Endothelial cell of umbilical vein (primary cell): ENCODE data around the gene SVIL. TPM values are rescaled to one million over a fixed set of nuclear protein-coding genes. Genes with fewer than 3 reads are reported as not detected.
"Not testable (repeated sequence)": the region's sequence is repeated elsewhere in the genome, so short reads cannot be mapped to it uniquely, and the experiment has no call there.

Source experiments
- BruUV-seq: library from RNA; stranded (reverse); fragments of 400-500 nt; replicated peaks from 2 replicates; lab custom pipeline; 2021; lab: Mats Ljungman, UMichigan
- CTCF ChIA-PET: fragments of 300-600, 350-600 bp; sonication (Branson Sonifier 250); formaldehyde crosslinking; loops from one replicate; lab custom pipeline; 2021; ENCODE audit warnings: antibody characterized with exemption, inconsistent platforms; lab: Charles Lee
- POLR2A ChIA-PET: fragments of 300-600, 350-600 bp; sonication (Branson Sonifier 250); formaldehyde crosslinking; loops from one replicate; lab custom pipeline; 2021; ENCODE audit warnings: antibody characterized with exemption, inconsistent platforms; lab: Charles Lee
- DNase-seq: peaks from one replicate; pipeline ENCODE4 v3.0.0-alpha.2; 2011; ENCODE audit warnings: low read depth, low spot score
- FAIRE-seq: peaks from 2 replicates; lab custom pipeline; 2011; peaks lifted over from hg19 to GRCh38; lab: Jason Lieb, UNC
- H2AFZ ChIP-seq: 2 replicates; pipeline ENCODE4 v1.6.0; 2012; ENCODE audit warnings: low read depth, low read length, control low read depth, inconsistent platforms
- H3K27ac ChIP-seq: 2 replicates; pipeline ENCODE4 v1.5.1; 2011; ENCODE audit warnings: low read depth, mild to moderate bottlenecking, control low read depth, low read length, moderate library complexity; ENCODE audit not compliant: insufficient read depth
- H3K27me3 ChIP-seq, 2 experiments: 2 replicates each; pipeline versions ENCODE4 v1.6.0 to v1.6.1; 2011; ENCODE audit warnings: low read length in 2 of 2, mixed read lengths in 1 of 2; ENCODE audit not compliant: control insufficient read depth in 2 of 2, insufficient read depth in 2 of 2
- H3K36me3 ChIP-seq, 2 experiments: 2 replicates in 1 of 2; 3 replicates in 1 of 2; pipeline ENCODE4 v1.5.1; 2011; ENCODE audit warnings: low read length in 2 of 2, mild to moderate bottlenecking in 1 of 2, moderate library complexity in 1 of 2; ENCODE audit not compliant: control insufficient read depth in 2 of 2, insufficient read depth in 2 of 2; ENCODE audit errors: extremely low read depth in 1 of 2
- H3K4me1 ChIP-seq: 3 replicates; pipeline ENCODE4 v1.5.1; 2011; ENCODE audit warnings: mild to moderate bottlenecking, low read length; ENCODE audit not compliant: control insufficient read depth, insufficient read depth; ENCODE audit errors: extremely low read depth
- H3K4me2 ChIP-seq: 2 replicates; pipeline ENCODE4 v1.6.1; 2011; ENCODE audit warnings: low read length, control low read depth, mixed read lengths; ENCODE audit not compliant: insufficient read depth
- H3K4me3 ChIP-seq, 3 experiments: fragments of 200-600 bp in 1 of 3; sonication (generic), shearing (Covaris generic) in 1 of 3; replicated peaks in 1 of 3; 2 replicates each; pipeline ENCODE4 v1.5.1; 2011 to 2016; ENCODE audit warnings: control low read depth in 3 of 3, low read length in 3 of 3, mild to moderate bottlenecking in 2 of 3, inconsistent platforms in 1 of 3, low read depth in 1 of 3, moderate library complexity in 1 of 3; ENCODE audit not compliant: insufficient read depth in 1 of 3
- H3K79me2 ChIP-seq: 2 replicates; pipeline ENCODE4 v1.6.0; 2012; ENCODE audit warnings: low read length, inconsistent platforms; ENCODE audit not compliant: control insufficient read depth, insufficient read depth
- H3K9ac ChIP-seq: replicated peaks from 2 replicates; pipeline ENCODE3; 2011; ENCODE audit warnings: low read length, control low read depth; ENCODE audit not compliant: insufficient read depth; ENCODE audit errors: extremely low read depth
- H3K9me1 ChIP-seq: replicated peaks from 3 replicates; pipeline ENCODE4 v1.6.0; 2011; ENCODE audit warnings: mild to moderate bottlenecking, low read length; ENCODE audit not compliant: control insufficient read depth, insufficient read depth; ENCODE audit errors: extremely low read depth
- H3K9me3 ChIP-seq: replicated peaks from 2 replicates; pipeline ENCODE4 v1.5.1; 2012; ENCODE audit warnings: low read length, inconsistent platforms; ENCODE audit not compliant: control insufficient read depth, insufficient read depth
- H4K20me1 ChIP-seq: replicated peaks from 2 replicates; pipeline ENCODE3; 2011; ENCODE audit warnings: mild to moderate bottlenecking, low read length; ENCODE audit not compliant: control insufficient read depth, insufficient read depth; ENCODE audit errors: extremely low read depth
- EZH2 ChIP-seq: IDR thresholded peaks from 2 replicates; pipeline ENCODE4 v1.6.1; 2012; ENCODE audit warnings: borderline replicate concordance, low read depth, mild to moderate bottlenecking, moderate library complexity, low read length, inconsistent platforms; ENCODE audit not compliant: severe bottlenecking
- FOS ChIP-seq: IDR thresholded peaks from 2 replicates; pipeline ENCODE4 v1.6.1; 2011; ENCODE audit warnings: mild to moderate bottlenecking, low read length, moderate library complexity, borderline replicate concordance; ENCODE audit not compliant: insufficient read depth
- GATA2 ChIP-seq: IDR thresholded peaks from 2 replicates; pipeline ENCODE4 v1.7.0; 2011; ENCODE audit warnings: low read depth, mild to moderate bottlenecking, moderate library complexity, mixed read lengths, low read length; ENCODE audit not compliant: insufficient read length, insufficient read depth
- JUN ChIP-seq: IDR thresholded peaks from 2 replicates; pipeline ENCODE4 v1.6.1; 2011; ENCODE audit warnings: borderline replicate concordance, low read depth; ENCODE audit not compliant: insufficient read length, insufficient read depth
- MYC ChIP-seq: IDR thresholded peaks from one replicate; pipeline ENCODE4 v1.6.1; 2011; ENCODE audit warnings: mild to moderate bottlenecking, low read depth, low read length
- POLR2A ChIP-seq: IDR thresholded peaks from 2 replicates; pipeline ENCODE4 v1.6.1; 2012; ENCODE audit warnings: low read depth, mild to moderate bottlenecking, control low read depth, low read length
- POLR2AphosphoS5 ChIP-seq: IDR thresholded peaks from 2 replicates; pipeline ENCODE4 v1.6.1; 2012; ENCODE audit warnings: low read depth, mild to moderate bottlenecking, control low read depth, low read length, moderate library complexity; ENCODE audit not compliant: insufficient read depth
- dilution Hi-C: fragments of 300-500 bp; cut with MboI; formaldehyde crosslinking; loops from one replicate; pipeline ENCODE4 v1.15.0; 2019; ENCODE audit warnings: low sequenced_read_pairs; ENCODE audit not compliant: extremely low pct_ligation_motif_present
- intact Hi-C: fragments of 100-400 bp; cut with micrococcal nuclease; formaldehyde crosslinking; loops from one replicate; pipeline ENCODE4 v1.10.0; 2022
- polyA plus RNA-seq, 4 experiments: library from polyadenylated mRNA; depleted of rRNA in 3 of 4; stranded (reverse) in 3 of 4; unstranded in 1 of 4; fragments of >200 nt; gene quantifications; 2 replicates each; pipeline versions ENCODE4 v1.2.1 to v1.2.3, GENCODE V29; 2011 to 2012; ENCODE audit warnings: missing spikeins in 1 of 4
- total RNA-seq: library from RNA; stranded (reverse); gene quantifications from 2 replicates; pipeline ENCODE4 v1.2.3, GENCODE V29; 2021
- TF ChIP-seq, protein P1 (sequence below), 2 donors: IDR thresholded peaks; 1 replicate in 1 of 2; 2 replicates in 1 of 2; pipeline ENCODE4 v1.5.1; 2011; ENCODE audit warnings: low read length in 2 of 2, mild to moderate bottlenecking in 2 of 2, moderate library complexity in 2 of 2, control low read depth in 1 of 2, inconsistent platforms in 1 of 2, low read depth in 1 of 2; ENCODE audit not compliant: insufficient read depth in 1 of 2; ENCODE audit errors: extremely low read depth in 1 of 2
- TF ChIP-seq, protein P2 (sequence below): IDR thresholded peaks from 2 replicates; pipeline ENCODE4 v1.6.1; 2011; ENCODE audit not compliant: insufficient read depth, insufficient read length

SVIL gene
- total and polyA plus RNA-seq, 2 donors (not counting 3 experiments of a cell fraction or from before 2014, with no cell fraction given): 22.6 to 70.7 TPM

GRCh38 chr10:29563420-29564035 is 71.2 kb downstream of the SVIL start:
- ChIA-PET CTCF (no interaction called here), POLR2A (no interaction called here)
- H3K9me3 ChIP-seq: no peaks in the 10 kb centered on the region
- no peaks in the 10 kb centered on the region for H3K4me1 ChIP-seq
- DNase-seq (no peak), FAIRE-seq (no peak)
- no peaks in the 10 kb centered on the region for H3K27me3 ChIP-seq
- peaks cover 0 to 6% of the 10 kb centered on the region in 2 experiments for H3K36me3 ChIP-seq
- H3K9ac ChIP-seq: no peak overlapping the region
- dilution Hi-C loops (no loop called here), intact Hi-C loops (no loop called here)
- TF ChIP-seq, protein P1, sequence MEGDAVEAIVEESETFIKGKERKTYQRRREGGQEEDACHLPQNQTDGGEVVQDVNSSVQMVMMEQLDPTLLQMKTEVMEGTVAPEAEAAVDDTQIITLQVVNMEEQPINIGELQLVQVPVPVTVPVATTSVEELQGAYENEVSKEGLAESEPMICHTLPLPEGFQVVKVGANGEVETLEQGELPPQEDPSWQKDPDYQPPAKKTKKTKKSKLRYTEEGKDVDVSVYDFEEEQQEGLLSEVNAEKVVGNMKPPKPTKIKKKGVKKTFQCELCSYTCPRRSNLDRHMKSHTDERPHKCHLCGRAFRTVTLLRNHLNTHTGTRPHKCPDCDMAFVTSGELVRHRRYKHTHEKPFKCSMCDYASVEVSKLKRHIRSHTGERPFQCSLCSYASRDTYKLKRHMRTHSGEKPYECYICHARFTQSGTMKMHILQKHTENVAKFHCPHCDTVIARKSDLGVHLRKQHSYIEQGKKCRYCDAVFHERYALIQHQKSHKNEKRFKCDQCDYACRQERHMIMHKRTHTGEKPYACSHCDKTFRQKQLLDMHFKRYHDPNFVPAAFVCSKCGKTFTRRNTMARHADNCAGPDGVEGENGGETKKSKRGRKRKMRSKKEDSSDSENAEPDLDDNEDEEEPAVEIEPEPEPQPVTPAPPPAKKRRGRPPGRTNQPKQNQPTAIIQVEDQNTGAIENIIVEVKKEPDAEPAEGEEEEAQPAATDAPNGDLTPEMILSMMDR (IDR thresholded peaks at IDR 0.05; ENCODE audit: extremely low read depth in 1 of 2, insufficient read depth in 1 of 2, low read depth in 1 of 2, low read length in 2 of 2): no peak
- TF ChIP-seq, protein P2, sequence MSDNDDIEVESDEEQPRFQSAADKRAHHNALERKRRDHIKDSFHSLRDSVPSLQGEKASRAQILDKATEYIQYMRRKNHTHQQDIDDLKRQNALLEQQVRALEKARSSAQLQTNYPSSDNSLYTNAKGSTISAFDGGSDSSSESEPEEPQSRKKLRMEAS: no peak
- TF ChIP-seq FOS: no peak
- TF ChIP-seq POLR2A: no peak
- TF ChIP-seq POLR2AphosphoS5: no peak
- no peak for TF ChIP-seq JUN
- no peak for TF ChIP-seq EZH2
- TF ChIP-seq GATA2: no peak
- no peak for TF ChIP-seq MYC
- H3K4me2 ChIP-seq: no peak overlapping the region
- BruUV-seq: no TSS peak
- no peaks in the 10 kb centered on the region for H3K9me1 ChIP-seq
- H2AFZ ChIP-seq: no peak overlapping the region
- no peak overlapping the region for H3K4me3 ChIP-seq
- no peaks in the 10 kb centered on the region for H3K79me2 ChIP-seq
- H4K20me1 ChIP-seq: no peaks in the 10 kb centered on the region
- H3K27ac ChIP-seq: no peak overlapping the region

DNA sequence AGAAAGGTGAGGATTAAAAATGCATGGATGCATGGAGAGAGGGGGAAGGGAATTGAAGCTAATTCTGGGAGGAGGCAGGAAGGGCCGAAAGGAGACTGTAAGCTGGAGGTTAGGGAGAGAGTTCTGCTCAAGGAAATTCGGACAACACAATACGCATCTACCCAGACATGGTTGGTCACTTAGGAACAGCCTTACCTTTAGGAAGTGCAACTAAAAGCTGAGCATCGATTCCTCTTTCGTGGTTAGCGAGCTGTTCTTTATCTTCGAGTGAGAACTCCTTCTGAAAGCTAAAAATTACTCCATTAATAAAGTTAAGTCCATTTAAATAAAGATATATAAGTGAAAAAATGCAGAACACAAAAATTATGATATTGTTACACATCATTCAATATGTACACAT is 71.8 kb downstream of the SVIL start:
- H3K9me3 ChIP-seq, H3K4me3 ChIP-seq, CTCF ChIA-PET, DNase-seq, H3K4me2 ChIP-seq, H3K9ac ChIP-seq, intact Hi-C loops, H3K27ac ChIP-seq, H3K36me3 ChIP-seq, FAIRE-seq, H4K20me1 ChIP-seq, BruUV-seq, H2AFZ ChIP-seq, H3K79me2 ChIP-seq, POLR2A ChIA-PET, H3K4me1 ChIP-seq, H3K27me3 ChIP-seq, dilution Hi-C loops, H3K9me1 ChIP-seq: not testable (repeated sequence)
